Panc1 (cell line): ENCODE data around the gene SYNM. TPM values are rescaled to one million over a fixed set of nuclear protein-coding genes. Genes with fewer than 3 reads are reported as not detected.

ENCODE experiments used
- ATAC-seq: fragments of 200-7000 bp; cut with Tn5 transposase; 2 replicates; pipeline ENCODE4 v1.9.1; 2020; ENCODE audit warnings: mild to moderate bottlenecking, moderate library complexity
- BruUV-seq: library from RNA; stranded (reverse); fragments of 400-500 nt; replicated peaks from 2 replicates; lab custom pipeline; 2021; lab: Mats Ljungman, UMichigan
- CTCF ChIA-PET: fragments of 300-600 bp; sonication (Branson Sonifier 250); formaldehyde crosslinking; loops from one replicate; lab custom pipeline; 2022; ENCODE audit warnings: antibody characterized with exemption; lab: Charles Lee
- POLR2A ChIA-PET: fragments of 300-600 bp; sonication (Branson Sonifier 250); formaldehyde crosslinking; loops from one replicate; lab custom pipeline; 2022; ENCODE audit warnings: antibody characterized with exemption; lab: Charles Lee
- DNase-seq: peaks from one replicate; pipeline ENCODE4 v3.0.0-alpha.2; 2010; ENCODE audit warnings: low read depth, low spot score
- H3K27ac ChIP-seq: 2 replicates; pipeline ENCODE4 v1.5.1; 2011; ENCODE audit warnings: mild to moderate bottlenecking, low read length, inconsistent platforms
- H3K27me3 ChIP-seq: fragments of 200-500 bp; sonication (Bioruptor generic); 2 replicates; pipeline ENCODE4 v1.6.0; 2014; ENCODE audit warnings: low read length, inconsistent platforms; ENCODE audit not compliant: control insufficient read depth, insufficient read depth
- H3K36me3 ChIP-seq: fragments of 200-500 bp; sonication (Bioruptor generic); 2 replicates; pipeline ENCODE4 v1.5.1; 2014; ENCODE audit warnings: inconsistent platforms, mild to moderate bottlenecking, low read length, moderate library complexity; ENCODE audit not compliant: control insufficient read depth, insufficient read depth
- H3K4me1 ChIP-seq: 2 replicates; pipeline ENCODE4 v1.5.1; 2011; ENCODE audit warnings: inconsistent platforms, mild to moderate bottlenecking, low read length, moderate library complexity; ENCODE audit not compliant: control insufficient read depth, insufficient read depth
- H3K4me3 ChIP-seq, 2 experiments: 2 replicates each; pipeline ENCODE4 v1.5.1; 2011 to 2012; ENCODE audit warnings: low read depth in 2 of 2, low read length in 2 of 2, mild to moderate bottlenecking in 2 of 2, inconsistent platforms in 1 of 2, moderate library complexity in 1 of 2
- H3K9me3 ChIP-seq: fragments of 200-500 bp; sonication (Bioruptor generic); 2 replicates; pipeline ENCODE4 v1.5.1; 2014; ENCODE audit warnings: low read depth, mild to moderate bottlenecking, inconsistent platforms, low read length, moderate library complexity; ENCODE audit not compliant: control insufficient read depth, insufficient read depth
- CTCF ChIP-seq: fragments of 450-650 bp; IDR thresholded peaks from 2 replicates; pipeline ENCODE4 v1.5.1; 2017; ENCODE audit warnings: mild to moderate bottlenecking
- POLR2AphosphoS5 ChIP-seq: IDR thresholded peaks from 2 replicates; pipeline ENCODE4 v1.6.1; 2012; ENCODE audit warnings: mild to moderate bottlenecking, low read depth, low read length, moderate library complexity
- REST ChIP-seq, 2 experiments: IDR thresholded peaks; 2 replicates each; pipeline ENCODE4 v1.6.1; 2011 to 2012; ENCODE audit warnings: low read depth in 2 of 2, control low read depth in 1 of 2, low read length in 1 of 2, mild to moderate bottlenecking in 1 of 2, moderate library complexity in 1 of 2; ENCODE audit not compliant: insufficient read depth in 1 of 2
- SIN3A ChIP-seq: IDR thresholded peaks from 2 replicates; pipeline ENCODE4 v1.6.1; 2012; ENCODE audit warnings: low read depth, mild to moderate bottlenecking, low read length, moderate library complexity, borderline replicate concordance; ENCODE audit not compliant: insufficient read depth
- TCF7L2 ChIP-seq: IDR thresholded peaks from 2 replicates; pipeline ENCODE4 v1.6.1; 2011; ENCODE audit warnings: mild to moderate bottlenecking, low read depth, low read length, inconsistent platforms
- in situ Hi-C: cut with HindIII; loops from 2 replicates; pipeline ENCODE4 v1.10.0; 2016; ENCODE audit warnings: low sequenced_read_pairs, low pct_unique_long_range_greater_than_20kb
- intact Hi-C: fragments of 100-400 bp; cut with micrococcal nuclease; formaldehyde crosslinking; loops from one replicate; pipeline ENCODE4 v1.10.0; 2022; ENCODE audit not compliant: unreplicated experiment
- total RNA-seq: library from RNA; stranded (reverse); gene quantifications from one replicate; pipeline ENCODE4 v1.2.1, GENCODE V29; 2021; ENCODE audit not compliant: unreplicated experiment

The SYNM gene
- total RNA-seq, 1 experiment from 2014 or later: 38.9 TPM

- no peak for TF ChIP-seq SIN3A
- no peak for TF ChIP-seq CTCF
- no peak for TF ChIP-seq REST (IDR thresholded peaks at IDR 0.05; ENCODE audit: insufficient read depth in 1 of 2, low read depth in 2 of 2, low read length in 1 of 2)
- no peak for TF ChIP-seq POLR2AphosphoS5
- TF ChIP-seq TCF7L2: no peak
- no TSS peak for BruUV-seq
- ChIA-PET CTCF (no interaction called here), POLR2A (no interaction called here)
- ATAC-seq (no peak), DNase-seq (no peak)
- Histone ChIP-seq H3K9me3 (no peaks in the 10 kb centered on the region), H3K27ac (no peak overlapping the region), H3K4me1 (no peaks in the 10 kb centered on the region), H3K36me3 (no peaks in the 10 kb centered on the region), H3K27me3 (no peaks in the 10 kb centered on the region), H3K4me3 (no peak overlapping the region)
- intact Hi-C loops: no loop called here
- in situ Hi-C loops: no loop called here
Measured at GRCh38 chr15:99142562-99142961, 37.7 kb downstream of the SYNM start.

GRCh38 chr15:99143242-99143641 lies 38.4 kb downstream of the SYNM start:
- Histone ChIP-seq H3K4me1 (no peaks in the 10 kb centered on the region), H3K36me3 (no peaks in the 10 kb centered on the region), H3K9me3 (no peaks in the 10 kb centered on the region), H3K27me3 (no peaks in the 10 kb centered on the region), H3K4me3 (no peak overlapping the region), H3K27ac (no peak overlapping the region)
- intact Hi-C loops: no loop called here
- TF ChIP-seq TCF7L2 (no peak), CTCF (no peak), POLR2AphosphoS5 (no peak), REST (IDR thresholded peaks at IDR 0.05; ENCODE audit: insufficient read depth in 1 of 2, low read depth in 2 of 2, low read length in 1 of 2) (no peak), SIN3A (no peak)
- POLR2A ChIA-PET: no interaction called here
- CTCF ChIA-PET: no interaction called here
- ATAC-seq: no peak
- BruUV-seq: no TSS peak
- in situ Hi-C loops: no loop called here
- DNase-seq: no peak
